PC-3 (cell line): ENCODE measurements around the gene GTF3C2. TPM values are rescaled to one million over a fixed set of nuclear protein-coding genes. Genes with fewer than 3 reads are reported as not detected.
"Not testable (repeated sequence)": the region's sequence is repeated elsewhere in the genome, so short reads cannot be mapped to it uniquely, and the experiment has no call there.

Experiments
- ATAC-seq: fragments of 200-7000 bp; cut with Tn5 transposase; 2 replicates; pipeline ENCODE4 v1.9.1; 2020; ENCODE audit warnings: mild to moderate bottlenecking, moderate library complexity
- BruUV-seq: library from RNA; stranded (reverse); fragments of 400-500 nt; replicated peaks from 2 replicates; lab custom pipeline; 2021; lab: Mats Ljungman, UMichigan
- CTCF ChIA-PET: fragments of 300-600 bp; sonication (Branson Sonifier 250); formaldehyde crosslinking; loops from one replicate; lab custom pipeline; 2022; ENCODE audit warnings: antibody characterized with exemption; lab: Charles Lee
- POLR2A ChIA-PET: fragments of 300-600 bp; sonication (Branson Sonifier 250); formaldehyde crosslinking; loops from one replicate; lab custom pipeline; 2022; ENCODE audit warnings: antibody characterized with exemption; ENCODE audit not compliant: unreplicated experiment; lab: Charles Lee
- DNase-seq: peaks from one replicate; pipeline ENCODE4 v3.0.0-alpha.2; 2015
- H2AFZ ChIP-seq: fragments of 300-600 bp; sonication (generic); 2 replicates; pipeline ENCODE4 v1.6.0; 2016; ENCODE audit warnings: antibody characterized with exemption, low read length
- H3F3A ChIP-seq: fragments of 300-600 bp; sonication (generic); one replicate; pipeline ENCODE4 v1.6.0; 2017; ENCODE audit warnings: antibody characterized with exemption, low read length, control low read depth, mild to moderate bottlenecking; ENCODE audit not compliant: unreplicated experiment
- H3K27ac ChIP-seq: fragments of 300-600 bp; sonication (generic); 2 replicates; pipeline ENCODE4 v1.5.1; 2016; ENCODE audit warnings: mild to moderate bottlenecking, low read length
- H3K27me3 ChIP-seq: fragments of 300-600 bp; sonication (generic); 2 replicates; pipeline ENCODE4 v1.6.1; 2016; ENCODE audit warnings: low read length, mixed read lengths
- H3K36me3 ChIP-seq: fragments of 300-600 bp; sonication (generic); 2 replicates; pipeline ENCODE4 v1.6.1; 2016; ENCODE audit warnings: low read depth, mixed run types, low read length, mixed read lengths
- H3K4me1 ChIP-seq: fragments of 300-600 bp; sonication (generic); 2 replicates; pipeline ENCODE4 v1.5.1; 2016; ENCODE audit warnings: low read length; ENCODE audit not compliant: insufficient read depth
- H3K4me2 ChIP-seq: fragments of 300-600 bp; sonication (generic); 2 replicates; pipeline ENCODE4 v1.6.0; 2016; ENCODE audit warnings: low read length
- H3K4me3 ChIP-seq: fragments of 300-600 bp; sonication (generic); 2 replicates; pipeline ENCODE4 v1.5.1; 2016; ENCODE audit warnings: mild to moderate bottlenecking, low read length, mixed read lengths
- H3K79me2 ChIP-seq: fragments of 300-600 bp; sonication (generic); 2 replicates; pipeline ENCODE4 v1.6.1; 2017; ENCODE audit warnings: low read length, mixed read lengths
- H3K9ac ChIP-seq: fragments of 300-600 bp; sonication (generic); 2 replicates; pipeline ENCODE4 v1.6.0; 2016; ENCODE audit warnings: mild to moderate bottlenecking, low read length
- H3K9me2 ChIP-seq: fragments of 300-600 bp; sonication (generic); replicated peaks from 2 replicates; pipeline ENCODE4 v1.6.1; 2016; ENCODE audit warnings: mixed run types, low read length, mixed read lengths
- H3K9me3 ChIP-seq: fragments of 300-600 bp; sonication (generic); 2 replicates; pipeline ENCODE4 v1.6.1; 2016; ENCODE audit warnings: low read length, mixed read lengths
- H4K20me1 ChIP-seq: fragments of 300-600 bp; sonication (generic); 2 replicates; pipeline ENCODE4 v1.6.1; 2016; ENCODE audit warnings: low read length, mixed read lengths
- EZH2 ChIP-seq: fragments of 300-600 bp; sonication (generic); IDR thresholded peaks from one replicate; pipeline ENCODE4 v1.6.1; 2017; ENCODE audit warnings: antibody characterized with exemption, mild to moderate bottlenecking, low read length; ENCODE audit not compliant: unreplicated experiment
- EZH2phosphoT487 ChIP-seq: fragments of 300-600 bp; sonication (generic); IDR thresholded peaks from 2 replicates; pipeline ENCODE4 v1.6.1; 2018; ENCODE audit warnings: mild to moderate bottlenecking, antibody characterized with exemption, low read length, borderline replicate concordance
- intact Hi-C: fragments of 100-400 bp; cut with micrococcal nuclease; formaldehyde crosslinking; loops from 2 replicates; pipeline ENCODE4 v1.9.0; 2023
- total RNA-seq: library from RNA; depleted of rRNA; stranded (reverse); fragments of >200 nt; gene quantifications from 2 replicates; pipeline ENCODE4 v1.2.3, GENCODE V29; 2014
- TF ChIP-seq, protein P1 (sequence below): fragments of 300-600 bp; sonication (generic); conservative IDR thresholded peaks from 2 replicates; pipeline ENCODE4 v1.5.1; 2017; ENCODE audit warnings: antibody characterized with exemption, low read depth, mild to moderate bottlenecking, low read length

GTF3C2 gene
- total RNA-seq, 1 experiment from 2014 or later, result 82.2 TPM

- H3K36me3 ChIP-seq, result peaks cover 14% of the 10 kb centered on the region; the same call in 1 of the 2 replicates
- peaks cover 7% of the 10 kb centered on the region for H3F3A ChIP-seq
- peak within 1 kb of the TSS; percentile 94 for H3K27ac ChIP-seq
- BruUV-seq, result TSS peak; percentile 96
- no peaks in the 10 kb centered on the region for H3K9me3 ChIP-seq
- H3K9me2 ChIP-seq, result no peaks in the 10 kb centered on the region
- intact Hi-C loops, result no loop called here
- POLR2A ChIA-PET, result interaction anchor here (0.6 to 0.7 kb wide), 2 partner anchors 184 to 1088 kb away, joined by 3 to 4 read pairs; no protein-coding TSS in a partner anchor
- CTCF ChIA-PET, result no interaction called here
- TF ChIP-seq EZH2, result no peak
- TF ChIP-seq, protein P1, sequence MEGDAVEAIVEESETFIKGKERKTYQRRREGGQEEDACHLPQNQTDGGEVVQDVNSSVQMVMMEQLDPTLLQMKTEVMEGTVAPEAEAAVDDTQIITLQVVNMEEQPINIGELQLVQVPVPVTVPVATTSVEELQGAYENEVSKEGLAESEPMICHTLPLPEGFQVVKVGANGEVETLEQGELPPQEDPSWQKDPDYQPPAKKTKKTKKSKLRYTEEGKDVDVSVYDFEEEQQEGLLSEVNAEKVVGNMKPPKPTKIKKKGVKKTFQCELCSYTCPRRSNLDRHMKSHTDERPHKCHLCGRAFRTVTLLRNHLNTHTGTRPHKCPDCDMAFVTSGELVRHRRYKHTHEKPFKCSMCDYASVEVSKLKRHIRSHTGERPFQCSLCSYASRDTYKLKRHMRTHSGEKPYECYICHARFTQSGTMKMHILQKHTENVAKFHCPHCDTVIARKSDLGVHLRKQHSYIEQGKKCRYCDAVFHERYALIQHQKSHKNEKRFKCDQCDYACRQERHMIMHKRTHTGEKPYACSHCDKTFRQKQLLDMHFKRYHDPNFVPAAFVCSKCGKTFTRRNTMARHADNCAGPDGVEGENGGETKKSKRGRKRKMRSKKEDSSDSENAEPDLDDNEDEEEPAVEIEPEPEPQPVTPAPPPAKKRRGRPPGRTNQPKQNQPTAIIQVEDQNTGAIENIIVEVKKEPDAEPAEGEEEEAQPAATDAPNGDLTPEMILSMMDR, result no peak
- TF ChIP-seq EZH2phosphoT487, result no peak
- peak within 1 kb of the TSS; percentile 81 for H3K4me3 ChIP-seq
- peak; percentile 93 for DNase-seq
- peak; percentile 83 for ATAC-seq
- peak within 1 kb of the TSS; percentile 97 for H3K4me2 ChIP-seq
- no peaks in the 10 kb centered on the region for H3K27me3 ChIP-seq
- H3K79me2 ChIP-seq, result peaks cover 14% of the 10 kb centered on the region
- peak within 1 kb of the TSS; percentile 80 for H2AFZ ChIP-seq
- H3K4me1 ChIP-seq, result peaks cover 32% of the 10 kb centered on the region
- H4K20me1 ChIP-seq, result no peaks in the 10 kb centered on the region
- H3K9ac ChIP-seq, result peak within 1 kb of the TSS; percentile 97
Measured at GRCh38 chr2:27322766-27323595, 33.6 kb downstream of the GTF3C2 start, which contains the start of gene MPV17. TSS of gene MPV17 (minus strand) at chr2:27323097. CDS start at chr2:27322517, 580 bp downstream.

GRCh38 chr2:27322301-27322765 lies 34.2 kb downstream of the GTF3C2 start:
- no peak for TF ChIP-seq EZH2phosphoT487
- ATAC-seq (no peak), DNase-seq (peak; percentile 4)
- Histone ChIP-seq H3K36me3 (peaks cover 10% of the 10 kb centered on the region; the same call in 1 of the 2 replicates), H3F3A (peaks cover 7% of the 10 kb centered on the region), H3K4me2 (peak overlapping the region; percentile 97), H3K27me3 (no peaks in the 10 kb centered on the region), H3K9me2 (no peaks in the 10 kb centered on the region), H2AFZ (peak overlapping the region; percentile 80), H4K20me1 (no peaks in the 10 kb centered on the region), H3K79me2 (peaks cover 14% of the 10 kb centered on the region), H3K9ac (peak overlapping the region; percentile 97), H3K27ac (peak overlapping the region; percentile 94), H3K4me1 (peaks cover 32% of the 10 kb centered on the region), H3K9me3 (no peaks in the 10 kb centered on the region), H3K4me3 (peak overlapping the region; percentile 81)
- POLR2A ChIA-PET, result interaction anchor here (0.6 kb wide), 1 partner anchor 185 kb away, joined by 3 read pairs; no protein-coding TSS in a partner anchor
- intact Hi-C loops, result no loop called here
- CTCF ChIA-PET, result no interaction called here
- BruUV-seq, result TSS peak; percentile 84

DNA sequence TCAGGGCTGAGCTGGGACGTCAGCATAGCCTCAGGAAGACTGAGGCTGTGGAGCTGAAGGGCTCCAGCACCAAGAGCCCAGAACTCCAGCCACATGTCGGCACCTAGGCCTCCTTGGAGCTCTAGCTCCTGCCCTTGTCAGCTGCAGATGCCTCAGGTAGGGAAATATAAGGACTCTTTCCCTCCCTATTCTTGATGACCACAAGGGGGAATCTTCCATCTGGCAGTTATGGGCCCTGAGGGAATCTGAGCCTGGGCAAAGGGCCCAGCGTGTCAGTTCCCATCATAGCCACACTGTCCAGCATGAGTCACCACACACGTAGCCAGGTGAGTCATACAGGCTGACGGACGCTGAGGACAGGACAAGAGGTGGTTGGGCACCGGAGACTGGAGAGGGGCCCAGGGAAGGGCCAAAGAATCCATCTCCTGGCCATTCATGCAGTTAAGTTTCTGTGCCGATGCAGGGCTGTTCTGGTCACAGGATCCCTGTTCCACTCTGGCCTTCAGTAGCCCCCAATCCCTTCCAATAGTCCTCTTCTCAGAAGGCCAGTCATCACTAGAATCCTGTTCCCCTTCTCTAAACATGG lies 35.5 kb downstream of the GTF3C2 start:
- H2AFZ ChIP-seq, result peak overlapping the region; percentile 16

DNA sequence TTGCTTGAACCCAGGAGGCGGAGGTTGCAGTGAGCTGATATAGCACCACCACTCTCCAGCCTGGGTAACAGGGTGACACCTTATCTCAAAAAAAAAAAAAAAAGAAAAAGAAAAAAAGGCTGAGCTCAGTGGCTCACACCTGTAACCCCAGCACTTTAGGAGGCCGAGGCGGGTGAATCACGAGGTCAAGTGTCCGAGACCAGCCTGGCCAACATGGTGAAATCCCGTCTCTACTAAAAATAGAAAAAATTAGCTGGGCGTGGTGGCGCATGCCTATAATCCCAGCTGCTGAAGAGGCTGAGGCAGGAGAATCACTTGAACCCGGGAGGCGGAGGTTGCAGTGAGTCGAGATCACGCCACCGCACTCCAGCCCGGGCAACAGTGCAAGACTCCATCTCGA lies 36.7 kb downstream of the GTF3C2 start:
- H3K9me3 ChIP-seq, H3K9me2 ChIP-seq, H3K36me3 ChIP-seq, BruUV-seq, H3K27me3 ChIP-seq, POLR2A ChIA-PET, H3F3A ChIP-seq, H3K27ac ChIP-seq, H3K4me2 ChIP-seq, H4K20me1 ChIP-seq, H3K9ac ChIP-seq, DNase-seq, H3K4me3 ChIP-seq, intact Hi-C loops, ATAC-seq, CTCF ChIA-PET, H2AFZ ChIP-seq: not testable (repeated sequence)
- Histone ChIP-seq H3K4me1 (peaks cover 32% of the 10 kb centered on the region), H3K79me2 (peaks cover 14% of the 10 kb centered on the region)

More for the DNA sequence above, 35.5 kb downstream of the GTF3C2 start:
- CTCF ChIA-PET, result no interaction called here
- Histone ChIP-seq H4K20me1 (no peaks in the 10 kb centered on the region), H3K9ac (peak overlapping the region; percentile 97), H3K4me3 (peak overlapping the region; percentile 81), H3K4me2 (peak overlapping the region; percentile 97), H3K4me1 (peaks cover 32% of the 10 kb centered on the region), H3K9me2 (no peaks in the 10 kb centered on the region), H3K27ac (peak overlapping the region; percentile 94), H3K36me3 (peaks cover 5% of the 10 kb centered on the region; the same call in 1 of the 2 replicates), H3K79me2 (peaks cover 14% of the 10 kb centered on the region), H3K9me3 (no peaks in the 10 kb centered on the region), H3K27me3 (no peaks in the 10 kb centered on the region), H3F3A (peaks cover 4% of the 10 kb centered on the region)
- POLR2A ChIA-PET, result interaction anchor here (0.5 to 0.6 kb wide), 2 partner anchors 49 to 86 kb away, joined by 3 to 4 read pairs; no protein-coding TSS in a partner anchor
- no TSS peak for BruUV-seq
- TF ChIP-seq, protein P1, result peak; percentile 70
- TF ChIP-seq EZH2, result no peak
- no peak for TF ChIP-seq EZH2phosphoT487
- intact Hi-C loops, result loop anchor here (1.0 kb wide), 2 partner anchors 35 to 49 kb away; partner anchors contain the start of genes EIF2B4, GTF3C2 and SNX17
- DNase-seq, result peak; percentile 99
- ATAC-seq, result peak; percentile 86
